8988T (cell line): ENCODE measurements around the gene AMPD2.

Source experiments
- DNase-seq: peaks from one replicate; pipeline ENCODE4 v3.0.0; 2011

The AMPD2 gene

DNA sequence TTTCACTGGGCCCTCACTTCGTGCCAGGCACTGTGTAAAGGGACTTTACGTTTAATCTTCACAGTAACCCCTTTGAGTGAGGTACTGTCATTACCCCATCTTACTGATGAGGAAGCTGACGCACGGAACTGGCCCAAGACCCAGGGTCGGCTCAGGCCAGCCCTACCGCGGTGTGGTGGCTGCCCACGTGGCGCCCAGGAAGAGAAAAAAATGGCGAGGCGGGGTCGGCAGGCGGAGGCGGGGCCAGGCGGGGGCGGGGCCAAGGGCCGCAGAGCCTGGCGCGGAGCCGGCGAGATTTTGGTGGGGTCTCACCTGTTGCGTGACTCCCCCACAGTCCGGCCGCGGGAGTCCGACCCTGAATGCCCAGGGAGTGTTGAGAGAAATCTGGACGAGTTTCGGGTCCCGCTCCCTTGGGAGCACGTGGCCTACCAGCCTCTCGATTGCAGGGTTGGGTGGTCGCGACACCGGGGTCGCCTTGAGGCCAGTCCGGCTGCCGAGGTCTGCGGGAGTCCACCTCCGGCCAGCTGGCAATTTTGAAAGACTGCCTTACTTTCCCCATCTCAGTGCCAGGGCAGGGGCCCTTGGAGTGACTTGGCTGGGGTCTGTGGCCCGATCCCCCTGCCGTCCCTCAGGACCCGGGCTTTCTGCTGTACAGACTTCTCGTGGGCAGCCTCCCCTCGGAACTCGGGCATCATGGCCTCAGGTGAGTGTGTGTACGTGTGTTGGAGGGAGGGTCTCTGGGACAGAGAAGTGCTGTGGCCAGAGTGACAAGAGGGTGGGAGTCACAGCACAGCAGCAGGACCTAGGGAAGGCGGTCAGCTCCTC, at the start of gene AMPD2, which contains the start of gene GNAT2:
Gene AMPD2 (plus strand): TSS at position 262 of the 825 bp plus-strand sequence. CDS start 1,339 bp downstream, outside the sequence.
Gene GNAT2 (minus strand): TSS at position 41 of the 825 bp plus-strand sequence. CDS start 6,746 bp downstream, outside the sequence.
- peak; percentile 60 for DNase-seq

GRCh38 chr1:109570414-109570813, 49.2 kb upstream of the AMPD2 start:
- no peak for DNase-seq

DNA sequence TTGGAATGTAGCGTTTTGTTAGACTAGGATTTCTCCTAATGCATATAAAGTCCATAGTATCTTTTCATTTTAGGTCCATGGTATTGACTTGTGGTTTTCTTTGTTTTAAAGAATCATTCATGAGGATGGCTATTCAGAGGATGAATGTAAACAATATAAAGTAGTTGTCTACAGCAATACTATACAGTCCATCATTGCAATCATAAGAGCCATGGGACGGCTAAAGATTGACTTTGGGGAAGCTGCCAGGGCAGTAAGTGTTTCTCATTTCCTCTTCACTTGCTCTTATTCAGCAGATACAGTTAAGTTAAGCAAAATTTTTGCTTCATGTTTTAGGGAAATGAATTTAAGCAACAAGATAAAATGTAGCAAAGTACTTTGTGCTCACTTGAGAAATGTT, 45.9 kb upstream of the AMPD2 start:
- DNase-seq = no peak

- no peak for DNase-seq
Observed at GRCh38 chr1:109578947-109579443, 40.6 kb upstream of the AMPD2 start.

GRCh38 chr1:109579491-109579890, 40.1 kb upstream of the AMPD2 start:
- no peak for DNase-seq

DNA sequence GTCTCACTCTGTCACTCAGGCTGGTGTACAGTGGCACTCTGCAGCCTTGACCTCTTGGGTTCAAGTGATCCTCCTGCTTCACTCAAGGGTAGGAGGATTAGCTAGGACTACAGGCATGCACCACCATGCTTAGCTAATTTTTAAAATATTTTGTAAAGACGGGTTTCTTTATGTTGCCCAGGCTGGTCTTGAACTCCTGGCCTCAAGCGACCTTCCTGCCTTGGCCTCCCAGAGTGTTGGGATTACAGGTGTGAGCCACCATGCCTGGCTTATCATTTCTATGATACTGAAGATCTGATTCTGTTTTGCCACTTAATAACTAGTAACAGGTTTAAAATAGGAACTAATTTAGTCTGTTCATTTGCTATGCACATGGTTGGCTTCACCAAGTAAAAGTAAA, 37.6 kb upstream of the AMPD2 start:
- DNase-seq = no peak

DNA sequence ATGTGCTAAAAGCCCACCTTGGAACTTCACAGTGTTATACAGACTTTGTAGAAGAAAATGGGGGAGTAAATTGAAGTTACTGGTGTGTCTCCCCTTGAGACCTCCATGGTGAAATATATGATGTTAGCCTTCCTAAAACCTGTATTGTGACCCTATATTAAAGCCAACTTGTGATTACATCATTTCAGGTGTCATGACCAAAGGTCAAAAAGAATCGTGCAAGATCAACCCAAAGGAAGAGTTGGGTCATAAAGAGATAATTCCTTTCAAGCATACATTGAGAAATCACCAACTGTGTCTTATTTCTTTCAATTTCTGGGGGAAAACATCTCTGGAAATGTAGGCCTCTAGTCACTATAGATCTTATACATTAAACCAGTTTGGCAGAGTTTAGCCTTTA, 34.9 kb upstream of the AMPD2 start:
- no peak for DNase-seq

- DNase-seq = no peak
Observed at GRCh38 chr1:109586055-109586454, 33.6 kb upstream of the AMPD2 start.

DNA sequence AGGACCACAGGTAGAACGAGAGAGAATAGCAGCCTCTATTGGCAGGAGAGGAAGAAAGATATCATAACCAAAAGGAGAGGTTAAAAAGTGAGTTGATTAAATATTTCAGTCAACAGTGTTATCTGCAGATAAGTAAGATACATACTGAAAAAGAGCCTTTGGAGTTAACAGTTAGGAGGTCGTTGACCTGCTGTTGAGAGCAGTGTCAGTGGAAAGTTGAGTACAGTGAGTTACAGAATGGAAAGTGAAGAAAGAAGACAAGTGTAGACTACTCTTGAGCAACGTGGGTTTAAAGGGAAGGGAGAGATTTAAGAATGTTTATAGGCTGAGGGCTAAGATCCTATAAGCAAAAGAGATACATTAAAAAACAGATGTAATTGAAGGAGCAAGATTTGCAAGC, 30.5 kb upstream of the AMPD2 start:
- DNase-seq = no peak

- no peak for DNase-seq
Observed at GRCh38 chr1:109589679-109590078, 30.0 kb upstream of the AMPD2 start.

GRCh38 chr1:109592916-109593315, 26.7 kb upstream of the AMPD2 start:
- no peak for DNase-seq

DNA sequence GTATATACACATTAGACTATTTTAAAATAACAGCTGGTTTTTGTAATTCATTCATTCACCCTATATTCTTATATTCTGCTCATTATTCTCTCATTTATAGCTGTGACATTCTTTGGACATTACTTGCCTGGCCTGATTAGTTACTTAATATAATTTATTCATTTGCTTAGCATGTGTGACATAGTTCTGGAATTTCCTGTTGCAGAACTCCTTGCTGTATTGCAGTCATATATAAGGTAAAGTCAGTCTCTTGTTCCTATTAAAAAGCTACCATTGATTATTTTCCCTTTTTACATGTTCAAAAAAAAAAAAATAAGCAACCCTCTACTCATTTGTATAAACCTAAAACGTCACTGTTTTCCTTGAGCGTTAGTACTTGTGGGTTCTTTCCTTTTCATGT, 24.1 kb upstream of the AMPD2 start:
- no peak for DNase-seq

- no peak for DNase-seq
Observed at GRCh38 chr1:109598156-109598555, 21.5 kb upstream of the AMPD2 start.

DNA sequence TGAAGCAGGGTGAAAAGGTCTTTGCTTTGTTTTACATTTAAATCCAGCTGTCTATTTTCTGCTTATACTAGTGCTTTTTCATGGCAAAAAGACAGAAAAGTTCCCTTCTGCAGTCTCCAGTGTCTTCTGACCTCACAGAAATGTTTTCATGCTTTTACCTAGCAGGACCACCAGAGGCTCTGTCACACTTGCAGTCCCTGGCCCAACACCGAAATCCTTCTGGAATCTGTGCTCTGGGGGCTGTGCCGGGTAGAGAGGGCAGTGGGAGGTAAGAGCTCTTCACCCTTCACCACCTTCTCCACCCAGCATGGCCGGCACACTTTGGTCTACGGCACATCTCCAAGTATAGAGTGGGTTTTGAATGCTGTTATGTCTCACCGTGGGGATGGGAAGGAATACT, 21.0 kb upstream of the AMPD2 start:
- DNase-seq = no peak

GRCh38 chr1:109603229-109603628, 16.4 kb upstream of the AMPD2 start:
- no peak for DNase-seq

DNA sequence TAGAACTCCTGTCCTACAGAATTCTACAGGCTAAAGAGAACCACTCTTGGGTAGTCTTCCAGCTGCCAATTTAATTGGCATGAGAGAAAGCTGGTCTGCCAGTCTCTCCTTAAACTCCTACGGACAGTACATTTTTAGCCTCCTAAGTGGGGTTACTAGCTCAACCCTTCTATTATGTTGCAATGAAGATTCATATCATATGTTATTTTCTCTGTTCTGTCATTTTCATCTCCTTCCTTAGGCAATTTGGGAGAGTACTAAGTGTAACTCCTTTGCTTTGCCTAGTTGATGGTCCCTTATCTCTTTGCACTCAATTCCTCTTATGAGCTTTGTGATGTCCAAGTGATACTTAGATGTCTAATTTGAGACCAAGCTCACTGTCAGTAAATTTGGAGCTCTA, 14.3 kb upstream of the AMPD2 start:
- DNase-seq = no peak

- no peak for DNase-seq
Observed at GRCh38 chr1:109609881-109610280, 9.8 kb upstream of the AMPD2 start.

- DNase-seq = no peak
Observed at GRCh38 chr1:109610609-109611307, 8.9 kb upstream of the AMPD2 start.

DNA sequence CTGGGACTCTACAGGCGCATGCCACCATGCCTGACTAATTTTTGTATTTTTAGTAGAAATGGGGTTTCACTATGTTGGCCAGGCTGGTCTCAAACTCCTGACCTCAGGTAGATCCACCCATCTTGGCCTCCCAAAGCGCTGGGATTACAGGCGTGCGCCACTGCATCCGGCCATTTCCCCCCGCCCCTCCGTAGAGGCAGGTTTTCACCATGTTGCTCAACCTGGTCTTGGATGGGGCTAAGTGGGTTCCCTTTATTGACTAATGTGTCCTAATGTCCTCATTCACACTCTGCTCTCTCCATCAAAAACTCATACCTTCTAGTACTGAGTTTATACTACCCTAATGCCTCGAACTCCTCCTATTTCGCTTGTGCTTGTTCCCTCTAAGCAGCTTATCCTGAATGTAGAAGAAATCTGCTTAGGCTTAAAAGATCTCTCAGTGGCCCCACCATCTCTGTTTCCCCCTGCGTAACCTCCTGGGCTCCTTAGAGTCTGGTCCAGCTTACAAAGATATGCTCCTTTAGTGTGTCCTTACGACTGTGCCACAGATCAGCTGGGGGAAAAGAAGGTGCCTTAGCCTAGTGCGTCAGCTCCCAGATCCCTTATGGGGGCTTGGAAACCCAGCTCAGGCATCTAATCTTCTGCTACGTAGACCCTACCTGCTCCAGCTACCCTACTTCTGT, 8.2 kb upstream of the AMPD2 start:
- DNase-seq = no peak

- no peak for DNase-seq
Observed at GRCh38 chr1:109613361-109614147, 6.1 kb upstream of the AMPD2 start.

DNA sequence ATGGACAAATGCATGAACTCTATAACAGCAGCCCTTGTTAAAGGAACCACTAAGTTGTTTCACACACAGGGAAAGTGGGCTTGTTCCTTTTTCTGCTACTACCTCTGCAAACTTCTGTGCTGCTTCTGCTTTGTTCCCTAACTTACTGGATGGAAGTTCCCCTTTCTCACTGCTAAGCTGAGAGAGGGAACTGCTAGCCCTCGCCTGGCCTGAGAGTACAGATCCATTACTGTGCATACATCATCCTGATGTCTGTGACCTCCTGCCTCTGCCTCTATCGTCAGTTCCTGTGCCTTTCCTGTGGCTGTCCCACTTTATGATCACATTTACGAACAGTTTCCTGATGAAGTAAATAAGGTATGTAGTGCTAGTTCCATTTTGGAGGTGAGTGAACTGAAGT, 3.8 kb upstream of the AMPD2 start:
- DNase-seq = no peak

DNA sequence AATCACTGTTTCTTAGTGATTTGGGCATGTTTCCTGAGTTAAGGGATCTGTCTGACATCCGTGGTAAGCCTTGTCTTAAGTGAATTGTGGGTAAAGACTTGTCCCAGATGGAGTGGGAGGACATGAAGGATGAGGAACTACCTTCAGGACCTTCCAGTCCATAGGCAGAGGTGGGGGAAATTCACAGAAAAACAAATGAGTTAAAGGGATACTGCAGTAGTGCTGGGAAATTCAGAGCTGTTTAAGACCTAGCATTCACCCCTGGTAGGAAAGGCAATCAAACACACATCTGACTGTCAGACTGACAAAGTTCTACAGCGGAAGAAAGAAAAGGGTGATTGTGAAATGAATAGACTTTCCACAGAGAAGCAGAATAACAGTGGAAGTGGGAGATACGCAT, 3.2 kb upstream of the AMPD2 start:
- DNase-seq = no peak
